Osteocyte (in vitro differentiated cells): ENCODE measurements around the gene LRRK1. TPM values are rescaled to one million over a fixed set of nuclear protein-coding genes. Genes with fewer than 3 reads are reported as not detected.

Experiments used
- DNase-seq: peaks from one replicate; pipeline ENCODE4 v3.0.0; 2021; ENCODE audit warnings: mixed read lengths; ENCODE audit not compliant: unreplicated experiment; ENCODE audit errors: extremely low spot score
- H3K27ac Mint-ChIP-seq: one replicate; pipeline ENCODE4 v1.8.0; 2021; ENCODE audit warnings: mild to moderate bottlenecking, mixed read lengths; ENCODE audit not compliant: unreplicated experiment
- H3K27me3 Mint-ChIP-seq: one replicate; pipeline ENCODE4 v1.8.0; 2021; ENCODE audit warnings: mixed read lengths; ENCODE audit not compliant: unreplicated experiment
- H3K36me3 Mint-ChIP-seq: one replicate; pipeline ENCODE4 v1.8.0; 2021; ENCODE audit warnings: mixed read lengths; ENCODE audit not compliant: unreplicated experiment
- H3K4me1 Mint-ChIP-seq: one replicate; pipeline ENCODE4 v1.8.0; 2021; ENCODE audit warnings: mixed read lengths; ENCODE audit not compliant: unreplicated experiment
- H3K4me3 Mint-ChIP-seq: one replicate; pipeline ENCODE4 v1.8.0; 2021; ENCODE audit warnings: mild to moderate bottlenecking, moderate library complexity, mixed read lengths; ENCODE audit not compliant: unreplicated experiment
- H3K9me3 Mint-ChIP-seq: one replicate; pipeline ENCODE4 v1.8.0; 2021; ENCODE audit warnings: mixed read lengths; ENCODE audit not compliant: unreplicated experiment
- CTCF ChIP-seq: fragments of 200-600 bp; sonication (generic); IDR thresholded peaks from 2 replicates; pipeline ENCODE4 v1.5.0; 2021; ENCODE audit warnings: antibody characterized with exemption, mild to moderate bottlenecking, moderate library complexity
- total RNA-seq: library from RNA; stranded (reverse); gene quantifications from 2 replicates; pipeline ENCODE4 v1.2.1, GENCODE V29; 2021

LRRK1 gene
- total RNA-seq, 1 donor from 2014 or later = 10.8 TPM

- H3K4me3 Mint-ChIP-seq = no peak overlapping the region
- peaks cover 9% of the 10 kb centered on the region for H3K36me3 Mint-ChIP-seq
- no peaks in the 10 kb centered on the region for H3K4me1 Mint-ChIP-seq
- DNase-seq = no peak
- H3K27ac Mint-ChIP-seq = no peak overlapping the region
- peaks cover 13% of the 10 kb centered on the region for H3K27me3 Mint-ChIP-seq
- peaks cover 21% of the 10 kb centered on the region for H3K9me3 Mint-ChIP-seq
- TF ChIP-seq CTCF = no peak
These were observed 61.4 kb downstream of the LRRK1 start for GRCh38 chr15:100980410-100981046.

- peaks cover 21% of the 10 kb centered on the region for H3K9me3 Mint-ChIP-seq
- no peaks in the 10 kb centered on the region for H3K4me1 Mint-ChIP-seq
- DNase-seq = no peak
- no peak for TF ChIP-seq CTCF
- H3K27ac Mint-ChIP-seq = no peak overlapping the region
- H3K36me3 Mint-ChIP-seq = peaks cover 9% of the 10 kb centered on the region
- H3K27me3 Mint-ChIP-seq = peaks cover 9% of the 10 kb centered on the region
- H3K4me3 Mint-ChIP-seq = no peak overlapping the region
These were observed 61.9 kb downstream of the LRRK1 start for GRCh38 chr15:100981086-100981485.

- peaks cover 13% of the 10 kb centered on the region for H3K9me3 Mint-ChIP-seq
- DNase-seq = no peak
- H3K36me3 Mint-ChIP-seq = no peaks in the 10 kb centered on the region
- no peak for TF ChIP-seq CTCF
- H3K27me3 Mint-ChIP-seq = peaks cover 2% of the 10 kb centered on the region
- no peak overlapping the region for H3K27ac Mint-ChIP-seq
- no peaks in the 10 kb centered on the region for H3K4me1 Mint-ChIP-seq
- H3K4me3 Mint-ChIP-seq = no peak overlapping the region
These were observed 64.1 kb downstream of the LRRK1 start for GRCh38 chr15:100983221-100983620.

GRCh38 chr15:100985401-100985800 is 66.2 kb downstream of the LRRK1 start:
- H3K27ac Mint-ChIP-seq = no peak overlapping the region
- no peak overlapping the region for H3K4me3 Mint-ChIP-seq
- DNase-seq = no peak
- no peak for TF ChIP-seq CTCF
- H3K9me3 Mint-ChIP-seq = peaks cover under 1% of the 10 kb centered on the region
- H3K4me1 Mint-ChIP-seq = no peaks in the 10 kb centered on the region
- no peaks in the 10 kb centered on the region for H3K27me3 Mint-ChIP-seq
- H3K36me3 Mint-ChIP-seq = peaks cover 7% of the 10 kb centered on the region

GRCh38 chr15:100986158-100986896 is 67.2 kb downstream of the LRRK1 start:
- Mint-ChIP-seq H3K27ac (no peak overlapping the region), H3K9me3 (no peaks in the 10 kb centered on the region), H3K4me1 (no peaks in the 10 kb centered on the region), H3K4me3 (no peak overlapping the region), H3K36me3 (peaks cover 9% of the 10 kb centered on the region), H3K27me3 (no peaks in the 10 kb centered on the region)
- DNase-seq = no peak
- TF ChIP-seq CTCF = no peak
